GM19035 (cell line): Measurements from ENCODE around the gene PPM1L.
A peak's percentile ranks its signal among the peaks of the same experiment; 100 is the strongest.

Experiments
- ATAC-seq: cut with Tn5 transposase; IDR thresholded peaks from one replicate; pipeline ENCODE4 v1.9.1; 2021; ENCODE audit not compliant: unreplicated experiment

The PPM1L gene

GRCh38 chr3:160921020-160921635, 165.1 kb downstream of the PPM1L start:
- ATAC-seq, result peak; percentile 79

GRCh38 chr3:160924776-160925175, 168.7 kb downstream of the PPM1L start:
- ATAC-seq, result no peak

- ATAC-seq, result no peak
Observed at GRCh38 chr3:160927620-160928019, 171.6 kb downstream of the PPM1L start.

- no peak for ATAC-seq
Observed at GRCh38 chr3:160928183-160928726, 172.2 kb downstream of the PPM1L start.

GRCh38 chr3:160929595-160929994, 173.6 kb downstream of the PPM1L start:
- no peak for ATAC-seq

- ATAC-seq, result no peak
Observed at GRCh38 chr3:160931474-160931873, 175.4 kb downstream of the PPM1L start.

GRCh38 chr3:160935413-160936095, 179.5 kb downstream of the PPM1L start:
- ATAC-seq, result no peak

GRCh38 chr3:160941885-160942494, 186.0 kb downstream of the PPM1L start:
- ATAC-seq, result peak; percentile 96

- ATAC-seq, result no peak
Observed at GRCh38 chr3:160943996-160944395, 188.0 kb downstream of the PPM1L start.

- no peak for ATAC-seq
Observed at GRCh38 chr3:160945336-160945735, 189.3 kb downstream of the PPM1L start.

- no peak for ATAC-seq
Observed at GRCh38 chr3:160948273-160948672, 192.2 kb downstream of the PPM1L start.

GRCh38 chr3:160949460-160949859, 193.4 kb downstream of the PPM1L start:
- no peak for ATAC-seq

- no peak for ATAC-seq
Observed at GRCh38 chr3:160950542-160950941, 194.5 kb downstream of the PPM1L start.

- no peak for ATAC-seq
Observed at GRCh38 chr3:160950954-160951353, 194.9 kb downstream of the PPM1L start.

- ATAC-seq, result no peak
Observed at GRCh38 chr3:160951642-160952487, 195.8 kb downstream of the PPM1L start.

GRCh38 chr3:160953686-160954085, 197.7 kb downstream of the PPM1L start:
- ATAC-seq, result no peak

- ATAC-seq, result peak; percentile 52
Observed at GRCh38 chr3:160956785-160957184, 200.8 kb downstream of the PPM1L start.

GRCh38 chr3:160960568-160960967, 204.5 kb downstream of the PPM1L start:
- no peak for ATAC-seq

GRCh38 chr3:160963949-160964348, 207.9 kb downstream of the PPM1L start:
- no peak for ATAC-seq

- no peak for ATAC-seq
Observed at GRCh38 chr3:160968761-160969160, 212.7 kb downstream of the PPM1L start.
